ENCODE data around the gene DNAAF5. TPM values are rescaled to one million over a fixed set of nuclear protein-coding genes. Genes with fewer than 3 reads are reported as not detected.

DNAAF5 gene
- polyA plus RNA-seq, 1 experiment = 12.6 TPM

DNA sequence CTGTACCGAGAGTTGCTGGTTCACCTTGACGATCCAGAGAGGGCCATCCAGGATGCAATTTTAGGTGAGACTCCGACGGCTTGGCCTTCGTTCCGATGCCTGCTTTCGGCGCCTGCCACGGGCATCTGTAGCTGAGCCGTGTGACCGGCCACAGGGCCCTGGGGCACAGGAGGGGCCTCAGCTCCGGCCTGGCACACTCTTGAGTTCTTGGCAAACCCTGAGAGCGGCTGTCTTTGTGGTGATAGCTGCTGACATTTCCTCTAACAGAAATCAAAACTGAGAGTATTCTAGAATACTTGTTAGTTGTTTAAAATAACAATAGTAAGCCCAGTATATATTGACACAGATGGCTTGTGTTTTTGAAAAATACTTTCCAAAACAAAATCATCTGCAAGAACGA lies 53.6 kb downstream of the DNAAF5 start:
- no peak for DNase-seq (ENCODE audit: low read depth, low spot score)
- Histone ChIP-seq H3K4me3 (ENCODE audit: low read depth, low read length) (no peak overlapping the region), H3K27me3 (ENCODE audit: control insufficient read depth, insufficient read depth, low read length) (no peaks in the 10 kb centered on the region), H3K27ac (ENCODE audit: low read depth, low read length) (no peak overlapping the region), H3K9me3 (ENCODE audit: control insufficient read depth, insufficient read depth, low read length) (peaks cover 7% of the 10 kb centered on the region; the same call in 1 of the 2 replicates)
- ChIA-PET CTCF (no interaction called here), POLR2A (no interaction called here)
- TF ChIP-seq CTCF (IDR thresholded peaks at IDR 0.05; ENCODE audit: low read depth, low read length) = no peak

DNA sequence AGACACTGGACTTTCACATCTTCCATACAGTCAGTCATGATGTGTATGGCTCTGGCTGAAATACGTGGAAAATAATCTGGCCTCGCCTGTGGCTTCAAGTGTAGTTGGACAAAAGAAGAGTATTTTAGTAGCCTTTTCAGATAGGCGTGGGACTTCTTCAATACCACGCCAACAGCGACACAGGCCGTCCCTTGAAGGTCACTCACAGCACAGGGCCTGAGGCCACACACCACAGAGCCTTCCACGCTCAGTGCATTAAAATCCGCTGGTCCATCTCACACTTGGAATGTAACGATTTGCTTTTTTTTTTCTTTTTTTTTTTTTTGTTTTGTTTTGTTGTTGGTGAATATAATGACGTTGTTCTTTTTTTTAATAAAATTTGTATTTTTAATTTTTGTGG lies 54.0 kb downstream of the DNAAF5 start:
- CTCF ChIA-PET = no interaction called here

DNA sequence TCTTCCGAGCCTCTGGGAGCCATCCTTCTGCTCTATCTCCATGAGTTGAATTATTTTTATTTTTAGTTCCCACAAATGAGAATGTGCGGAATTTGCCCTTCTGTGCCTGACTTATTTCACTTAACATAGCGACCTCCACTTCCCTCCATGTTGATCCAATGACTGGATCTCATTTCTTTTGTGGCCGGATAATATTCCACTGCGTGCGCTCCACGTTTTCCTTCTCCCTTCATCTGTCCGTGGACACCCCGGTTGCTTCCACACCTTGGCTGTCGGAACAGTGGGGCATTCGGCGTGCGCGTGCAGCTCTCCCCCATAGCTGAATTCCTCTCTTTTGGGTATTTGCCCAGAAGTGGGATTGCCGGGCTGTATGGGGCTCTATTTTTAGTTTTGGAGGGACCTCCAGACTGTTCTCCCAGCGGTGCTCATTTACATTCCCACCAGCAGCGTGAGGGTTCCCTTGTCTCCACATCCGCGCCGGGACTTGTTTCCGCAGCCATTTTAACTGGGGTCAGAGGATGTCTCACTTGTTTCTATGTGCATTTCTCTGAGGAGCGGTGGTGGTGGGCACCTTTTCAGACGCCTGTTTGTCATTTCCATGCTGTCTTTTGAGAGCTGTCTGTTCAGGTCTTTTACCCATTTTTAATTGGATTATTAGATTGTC lies 54.8 kb downstream of the DNAAF5 start:
- DNase-seq (ENCODE audit: low read depth, low spot score) = no peak
- H3K27me3 ChIP-seq (ENCODE audit: control insufficient read depth, insufficient read depth, low read length) = no peaks in the 10 kb centered on the region
- no peak overlapping the region for H3K27ac ChIP-seq (ENCODE audit: low read depth, low read length)
- H3K9me3 ChIP-seq (ENCODE audit: control insufficient read depth, insufficient read depth, low read length) = peaks cover 7% of the 10 kb centered on the region; the same call in 1 of the 2 replicates
- no peak for TF ChIP-seq CTCF (IDR thresholded peaks at IDR 0.05; ENCODE audit: low read depth, low read length)
- no peak overlapping the region for H3K4me3 ChIP-seq (ENCODE audit: low read depth, low read length)
- POLR2A ChIA-PET = interaction anchor here (0.5 kb wide), 1 partner anchor 14 kb away, joined by 4 read pairs; no protein-coding TSS in a partner anchor
- CTCF ChIA-PET = no interaction called here

More for the DNA sequence above, 54.0 kb downstream of the DNAAF5 start:
- H3K27ac ChIP-seq (ENCODE audit: low read depth, low read length) = no peak overlapping the region
- no peak overlapping the region for H3K4me3 ChIP-seq (ENCODE audit: low read depth, low read length)
- POLR2A ChIA-PET = no interaction called here
- no peak for DNase-seq (ENCODE audit: low read depth, low spot score)
- no peaks in the 10 kb centered on the region for H3K27me3 ChIP-seq (ENCODE audit: control insufficient read depth, insufficient read depth, low read length)
- peaks cover 7% of the 10 kb centered on the region; the same call in 1 of the 2 replicates for H3K9me3 ChIP-seq (ENCODE audit: control insufficient read depth, insufficient read depth, low read length)
- no peak for TF ChIP-seq CTCF (IDR thresholded peaks at IDR 0.05; ENCODE audit: low read depth, low read length)

GRCh38 chr7:781936-782529 lies 55.5 kb downstream of the DNAAF5 start:
- no peak for DNase-seq (ENCODE audit: low read depth, low spot score)
- TF ChIP-seq CTCF (IDR thresholded peaks at IDR 0.05; ENCODE audit: low read depth, low read length) = no peak
- no peak overlapping the region for H3K4me3 ChIP-seq (ENCODE audit: low read depth, low read length)
- no peak overlapping the region for H3K27ac ChIP-seq (ENCODE audit: low read depth, low read length)
- H3K27me3 ChIP-seq (ENCODE audit: control insufficient read depth, insufficient read depth, low read length) = no peaks in the 10 kb centered on the region
- POLR2A ChIA-PET = interaction anchor here (0.5 kb wide), 1 partner anchor 15 kb away, joined by 4 read pairs; no protein-coding TSS in a partner anchor
- CTCF ChIA-PET = no interaction called here
- H3K9me3 ChIP-seq (ENCODE audit: control insufficient read depth, insufficient read depth, low read length) = peaks cover 7% of the 10 kb centered on the region; the same call in 1 of the 2 replicates

All from AG04450 (cell line).